Right lobe of liver (tissue), 6 donors: ENCODE measurements around the gene RTF2. TPM values are rescaled to one million over a fixed set of nuclear protein-coding genes. Genes with fewer than 3 reads are reported as not detected.
"Not testable (repeated sequence)": the region's sequence is repeated elsewhere in the genome, so short reads cannot be mapped to it uniquely, and the experiment has no call there.

Experiments used
- ATAC-seq, 4 donors: fragments of 200-7000 bp; cut with Tn5 transposase; one replicate each; pipeline ENCODE4 v1.9.1; 2020; ENCODE audit warnings: mild to moderate bottlenecking in 4 of 4, moderate library complexity in 4 of 4
- DNase-seq, 3 donors: peaks; one replicate each; pipeline ENCODE4 v3.0.0-alpha.2; 2020
- H3K27ac ChIP-seq, 3 donors: fragments of 200-600 bp; one replicate each; pipeline ENCODE4 v1.8.0; 2022
- H3K27me3 ChIP-seq, 2 donors: fragments of 200-600 bp; one replicate each; pipeline ENCODE4 v1.8.0; 2022
- H3K36me3 ChIP-seq, 4 donors: fragments of 200-600 bp; sonication (generic) in 1 of 4; one replicate each; pipeline versions ENCODE4 v1.5.1 to v1.8.0; 2017 to 2022; ENCODE audit warnings: control low read depth in 1 of 4
- H3K4me1 ChIP-seq, 4 donors: fragments of 200-600 bp; sonication (generic) in 1 of 4; one replicate each; pipeline versions ENCODE4 v1.5.1 to v1.8.0; 2017 to 2022; ENCODE audit warnings: control low read depth in 1 of 4
- H3K4me3 ChIP-seq, 3 donors: fragments of 200-600 bp; one replicate each; pipeline ENCODE4 v1.8.0; 2022
- H3K9me3 ChIP-seq, 4 donors: fragments of 200-600 bp; sonication (generic) in 1 of 4; one replicate each; pipeline versions ENCODE4 v1.5.1 to v1.8.0; 2017 to 2022; ENCODE audit warnings: control low read depth in 1 of 4
- CTCF ChIP-seq, 4 donors: fragments of 200-600 bp in 3 of 4; fragments of 450-650 bp in 1 of 4; IDR thresholded peaks; one replicate each; pipeline versions ENCODE4 v1.5.1 to v1.8.0; 2016 to 2022; ENCODE audit warnings: antibody characterized with exemption in 4 of 4, mild to moderate bottlenecking in 2 of 4
- POLR2A ChIP-seq: fragments of 450-650 bp; IDR thresholded peaks from one replicate; pipeline ENCODE4 v1.6.1; 2017; ENCODE audit warnings: antibody characterized with exemption, mild to moderate bottlenecking
- WGBS: methylation state at CpG from one replicate; pipeline ENCODE4 v1.1.6; 2018; ENCODE audit warnings: low coverage, low lambda C conversion rate; ENCODE audit not compliant: insufficient coverage; ENCODE audit errors: missing lambda C conversion rate; 5-methylcytosine and 5-hydroxymethylcytosine counted together
- intact Hi-C, 2 donors: fragments of 100-400 bp; cut with DNase I; formaldehyde crosslinking; loops; one replicate each; pipeline versions ENCODE4 v1.11.2 to v1.14.1; 2022
- total RNA-seq, 6 experiments: library from RNA; depleted of rRNA in 2 of 6; stranded (reverse); fragments of >200 nt in 2 of 6; fragmentation: NEBNext Ultra II Directional in 3 of 6; extraction: Animal tissue kit (Norgen Biotek cat#: 25700) in 3 of 6; gene quantifications; one replicate each; pipeline versions ENCODE4 v1.1.0 to v1.2.4, GENCODE V29; 2016 to 2023
- donor health status: DM: no; HTN: yes; CAD: no.
- donor health status: DM: no; HTN: no; CAD: no.
- donor health status: DM: no; HTN: no; CAD: no.
- donor health status: DM: no; HTN: yes; CAD: no.
- donor health status: DM: no; HTN: yes; CAD: no.

RTF2 gene
- total RNA-seq, 6 experiments from 2014 or later: 29.9 to 40.1 (median 32.6) TPM

- TF ChIP-seq POLR2A: no peak
- no peak for TF ChIP-seq CTCF (IDR thresholded peaks at IDR 0.05)
- 77% methylated on average over 2 of the region's 8 CpGs for WGBS
- DNase-seq: no peak
- H3K36me3 ChIP-seq: no peaks in the 10 kb centered on the region
- no peak overlapping the region for H3K4me3 ChIP-seq
- no peak for ATAC-seq
- no peaks in the 10 kb centered on the region for H3K9me3 ChIP-seq
- H3K4me1 ChIP-seq: no peaks in the 10 kb centered on the region
- no peaks in the 10 kb centered on the region for H3K27me3 ChIP-seq
- no peak overlapping the region for H3K27ac ChIP-seq
- intact Hi-C loops: no loop called here
These were observed 83.1 kb downstream of the RTF2 start for GRCh38 chr20:56551571-56551970.

- intact Hi-C loops: no loop called here
- no peaks in the 10 kb centered on the region for H3K36me3 ChIP-seq
- H3K4me3 ChIP-seq: no peak overlapping the region
- DNase-seq (no peak), ATAC-seq (no peak)
- no peaks in the 10 kb centered on the region for H3K4me1 ChIP-seq
- no peak overlapping the region for H3K27ac ChIP-seq
- 44% methylated on average over 7 of the region's 8 CpGs for whole genome bisulfite sequencing
- no peak for TF ChIP-seq POLR2A
- no peak for TF ChIP-seq CTCF (IDR thresholded peaks at IDR 0.05)
- H3K9me3 ChIP-seq: no peaks in the 10 kb centered on the region
- H3K27me3 ChIP-seq: no peaks in the 10 kb centered on the region
These were observed 84.6 kb downstream of the RTF2 start for GRCh38 chr20:56552911-56553629.

- DNase-seq: no peak
- WGBS: 19% methylated on average over 4 of the region's 4 CpGs
- no peaks in the 10 kb centered on the region for H3K4me1 ChIP-seq
These were observed 86.4 kb downstream of the RTF2 start for GRCh38 chr20:56554869-56555268.

GRCh38 chr20:56558968-56559367 is 90.5 kb downstream of the RTF2 start:
- intact Hi-C loops: no loop called here
- Histone ChIP-seq H3K4me1 (no peaks in the 10 kb centered on the region), H3K27ac (no peak overlapping the region), H3K4me3 (no peak overlapping the region), H3K36me3 (no peaks in the 10 kb centered on the region), H3K27me3 (no peaks in the 10 kb centered on the region), H3K9me3 (no peaks in the 10 kb centered on the region)
- no peak for ATAC-seq
- TF ChIP-seq POLR2A (no peak), CTCF (IDR thresholded peaks at IDR 0.05) (no peak)
- WGBS: 36% methylated on average over 5 of the region's 6 CpGs
- DNase-seq: no peak

More at GRCh38 chr20:56554869-56555268, 86.4 kb downstream of the RTF2 start:
- intact Hi-C loops: no loop called here
- no peaks in the 10 kb centered on the region for H3K27me3 ChIP-seq
- H3K27ac ChIP-seq: no peak overlapping the region
- TF ChIP-seq POLR2A (no peak), CTCF (IDR thresholded peaks at IDR 0.05) (no peak)
- H3K4me3 ChIP-seq: no peak overlapping the region
- peak; percentile 46 to 80 (median 56) for ATAC-seq
- no peaks in the 10 kb centered on the region for H3K9me3 ChIP-seq
- H3K36me3 ChIP-seq: no peaks in the 10 kb centered on the region

- H3K36me3 ChIP-seq, H3K4me3 ChIP-seq, DNase-seq, H3K9me3 ChIP-seq, ATAC-seq, H3K27me3 ChIP-seq, H3K27ac ChIP-seq, intact Hi-C loops, H3K4me1 ChIP-seq: not testable (repeated sequence)
- 87% methylated on average over 6 of the region's 6 CpGs for WGBS
These were observed 96.1 kb downstream of the RTF2 start for GRCh38 chr20:56564526-56564925.
